CD4-positive, alpha-beta T cell treated with Interleukin-4 for 4 hours (primary cell): ENCODE measurements around the gene GSTO2.
A peak's percentile ranks its signal among the peaks of the same experiment; 100 is the strongest.

Experiments
- DNase-seq: peaks from one replicate; pipeline ENCODE4 v3.0.0-alpha.2; 2020

The GSTO2 gene

GRCh38 chr10:104254493-104255310, 14.3 kb upstream of the GSTO2 start, which contains the start of gene GSTO1:
TSS of gene GSTO1 (plus strand) at chr10:104254892. CDS start at chr10:104254929, 37 bp downstream.
- peak; percentile 54 for DNase-seq

- DNase-seq = peak; percentile 40
Measured at GRCh38 chr10:104255311-104255981, 13.5 kb upstream of the GSTO2 start.

GRCh38 chr10:104256335-104256961, 12.5 kb upstream of the GSTO2 start:
- DNase-seq = peak; percentile 66

- no peak for DNase-seq
Measured at GRCh38 chr10:104257235-104257634, 11.7 kb upstream of the GSTO2 start.

- no peak for DNase-seq
Measured at GRCh38 chr10:104258209-104258608, 10.8 kb upstream of the GSTO2 start.

- no peak for DNase-seq
Measured at GRCh38 chr10:104259456-104259855, 9.5 kb upstream of the GSTO2 start.

- DNase-seq = peak; percentile 21
Measured at GRCh38 chr10:104259999-104260774, 8.8 kb upstream of the GSTO2 start.

GRCh38 chr10:104260775-104261115, 8.2 kb upstream of the GSTO2 start:
- DNase-seq = peak; percentile 42

GRCh38 chr10:104262055-104262454, 6.9 kb upstream of the GSTO2 start:
- DNase-seq = no peak

GRCh38 chr10:104264783-104265182, 4.2 kb upstream of the GSTO2 start:
- no peak for DNase-seq

GRCh38 chr10:104267721-104268404, 1.1 kb upstream of the GSTO2 start:
- DNase-seq = no peak

GRCh38 chr10:104268405-104268712, 625 bp upstream of the GSTO2 start:
- no peak for DNase-seq

GRCh38 chr10:104273286-104273685, 4.3 kb downstream of the GSTO2 start:
- no peak for DNase-seq

GRCh38 chr10:104273899-104274575, 5.1 kb downstream of the GSTO2 start:
- no peak for DNase-seq

GRCh38 chr10:104274762-104275721, 6.1 kb downstream of the GSTO2 start:
- DNase-seq = peak; percentile 31

GRCh38 chr10:104276192-104276591, 7.2 kb downstream of the GSTO2 start:
- no peak for DNase-seq

GRCh38 chr10:104277785-104278184, 8.8 kb downstream of the GSTO2 start:
- no peak for DNase-seq

GRCh38 chr10:104279550-104280259, 10.7 kb downstream of the GSTO2 start:
- DNase-seq = no peak

GRCh38 chr10:104281694-104282093, 12.7 kb downstream of the GSTO2 start:
- no peak for DNase-seq

GRCh38 chr10:104284846-104285245, 15.9 kb downstream of the GSTO2 start:
- no peak for DNase-seq
